H1 (cell line): ENCODE data around the gene KCNMA1. TPM values are rescaled to one million over a fixed set of nuclear protein-coding genes. Genes with fewer than 3 reads are reported as not detected.

Experiments used
- polyA plus RNA-seq, 7 experiments: library from polyadenylated mRNA; depleted of rRNA in 3 of 7; stranded (reverse) in 5 of 7; unstranded in 2 of 7; fragments of >200 nt in 5 of 7; fragments of 200-250 nt in 2 of 7; gene quantifications; 1 replicate in 5 of 7; 2 replicates in 1 of 7; 4 replicates in 1 of 7; pipeline versions ENCODE4 v1.2.1 to v1.2.3, GENCODE V29; 2011 to 2013; ENCODE audit warnings: missing spikeins in 2 of 7, mixed read lengths in 2 of 7
- total RNA-seq: library from RNA; stranded (reverse); fragmentation: NEBNext Ultra II Directional; extraction: Animal tissue kit (Norgen Biotek cat#: 25700); gene quantifications from 2 replicates; pipeline ENCODE4 v1.2.1, GENCODE V29; 2021
- TF ChIP-seq, protein P1 (sequence below): IDR thresholded peaks from 2 replicates; pipeline ENCODE4 v1.6.1; 2012; ENCODE audit warnings: low read length, inconsistent platforms

Gene KCNMA1
- total and polyA plus RNA-seq, 2 of the 8 experiments (the other 6 are each of a cell fraction or from before 2014, with no cell fraction given): 10.2 to 11.1 TPM

DNA sequence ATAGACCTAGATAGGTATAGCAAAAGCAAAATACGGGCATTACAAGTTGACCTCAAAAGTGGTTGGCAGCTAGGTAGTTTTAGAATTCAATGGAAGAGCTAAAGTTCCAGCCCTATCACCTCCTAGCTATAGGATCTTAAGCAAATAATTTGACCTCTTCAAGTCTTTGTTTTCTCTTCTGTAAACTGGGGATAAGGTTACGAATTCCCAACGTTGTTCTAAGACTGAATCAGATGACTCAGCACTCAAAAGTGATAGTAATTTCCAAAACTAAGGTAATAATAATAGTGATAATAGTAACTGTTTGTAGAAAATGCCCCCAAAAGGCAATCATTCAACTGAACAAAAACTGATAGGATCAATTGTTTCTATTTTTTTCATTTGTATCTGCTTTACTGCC, 445.2 kb downstream of the KCNMA1 start (continued):
- TF ChIP-seq, protein P1, sequence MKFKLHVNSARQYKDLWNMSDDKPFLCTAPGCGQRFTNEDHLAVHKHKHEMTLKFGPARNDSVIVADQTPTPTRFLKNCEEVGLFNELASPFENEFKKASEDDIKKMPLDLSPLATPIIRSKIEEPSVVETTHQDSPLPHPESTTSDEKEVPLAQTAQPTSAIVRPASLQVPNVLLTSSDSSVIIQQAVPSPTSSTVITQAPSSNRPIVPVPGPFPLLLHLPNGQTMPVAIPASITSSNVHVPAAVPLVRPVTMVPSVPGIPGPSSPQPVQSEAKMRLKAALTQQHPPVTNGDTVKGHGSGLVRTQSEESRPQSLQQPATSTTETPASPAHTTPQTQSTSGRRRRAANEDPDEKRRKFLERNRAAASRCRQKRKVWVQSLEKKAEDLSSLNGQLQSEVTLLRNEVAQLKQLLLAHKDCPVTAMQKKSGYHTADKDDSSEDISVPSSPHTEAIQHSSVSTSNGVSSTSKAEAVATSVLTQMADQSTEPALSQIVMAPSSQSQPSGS: no peak
